Neural progenitor cell (in vitro differentiated cells): Measurements from ENCODE around the gene DRC1.

ENCODE experiments used
- CTCF ChIP-seq: fragments of 200-600 bp; sonication (generic); IDR thresholded peaks from 2 replicates; pipeline ENCODE4 v1.5.1; 2017; ENCODE audit warnings: antibody characterized with exemption, mild to moderate bottlenecking
- EZH2 ChIP-seq: fragments of 200-600 bp; sonication (generic); IDR thresholded peaks from 2 replicates; pipeline ENCODE4 v1.6.1; 2017; ENCODE audit warnings: antibody characterized with exemption, mild to moderate bottlenecking, moderate library complexity

DNA sequence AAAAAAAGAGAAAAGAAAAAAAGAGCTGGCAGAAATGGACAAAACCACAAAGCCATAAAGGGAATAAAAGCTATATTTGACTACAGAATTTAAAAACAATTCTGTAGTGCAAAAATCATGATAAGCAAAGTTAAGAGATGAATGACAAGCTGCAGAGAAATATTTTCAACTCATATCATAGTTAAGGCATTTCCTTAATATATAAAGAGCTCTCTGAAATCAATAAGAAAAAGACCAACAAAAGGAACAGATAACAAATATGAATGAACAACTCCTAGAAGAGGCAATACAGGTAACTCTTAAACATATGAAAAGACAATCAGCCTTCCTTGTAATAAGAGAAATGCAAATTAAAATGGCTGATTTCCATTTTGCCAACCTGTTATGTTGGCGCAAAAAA is 50.0 kb downstream of the DRC1 start:
- TF ChIP-seq CTCF (no peak), EZH2 (no peak)
